Amniotic epithelial cell (primary cell): Measurements from ENCODE around the gene TMEM131.
"Not testable (repeated sequence)": the region's sequence is repeated elsewhere in the genome, so short reads cannot be mapped to it uniquely, and the experiment has no call there.

Experiments used
- DNase-seq: peaks from one replicate; pipeline ENCODE4 v3.0.0-alpha.2; 2010; ENCODE audit warnings: low read depth

TMEM131 gene

DNA sequence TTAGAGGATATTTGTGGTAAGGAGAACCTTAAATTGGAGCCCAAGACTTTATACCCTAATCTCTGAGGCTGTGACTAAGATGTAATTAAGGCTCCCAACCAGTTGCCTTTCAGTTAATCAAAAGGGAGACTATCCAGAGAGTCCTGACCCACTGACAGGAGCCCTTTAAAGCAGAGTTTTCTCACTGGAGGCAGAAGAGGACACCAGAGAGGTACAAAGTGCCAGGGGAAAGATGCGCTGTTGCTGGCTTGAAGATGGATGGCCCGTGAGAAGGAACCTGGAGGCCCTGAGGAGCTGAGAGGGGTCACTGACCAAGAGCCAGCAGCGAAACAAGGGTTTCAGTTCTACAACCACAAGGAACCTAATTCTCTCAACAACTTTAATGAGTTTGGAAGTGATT is 137.3 kb downstream of the TMEM131 start:
- DNase-seq, result no peak

DNA sequence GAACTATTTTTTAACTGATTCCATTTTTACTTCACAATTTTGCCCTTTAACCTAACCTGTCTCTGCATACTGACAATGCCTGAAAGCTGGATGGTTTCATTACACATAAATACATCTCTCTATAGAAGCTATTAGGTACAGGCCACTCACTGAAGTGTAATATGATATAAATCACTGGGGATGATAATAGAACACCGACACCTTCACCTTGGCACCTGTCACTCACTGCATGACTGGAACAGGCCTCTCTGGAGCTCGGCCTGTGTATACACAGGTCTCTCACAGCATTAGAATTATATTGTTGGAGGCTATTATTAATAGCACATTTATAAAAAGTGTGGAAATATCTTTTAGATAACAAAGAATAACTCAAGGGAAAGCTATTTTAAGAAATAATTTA is 138.2 kb downstream of the TMEM131 start:
- no peak for DNase-seq

DNA sequence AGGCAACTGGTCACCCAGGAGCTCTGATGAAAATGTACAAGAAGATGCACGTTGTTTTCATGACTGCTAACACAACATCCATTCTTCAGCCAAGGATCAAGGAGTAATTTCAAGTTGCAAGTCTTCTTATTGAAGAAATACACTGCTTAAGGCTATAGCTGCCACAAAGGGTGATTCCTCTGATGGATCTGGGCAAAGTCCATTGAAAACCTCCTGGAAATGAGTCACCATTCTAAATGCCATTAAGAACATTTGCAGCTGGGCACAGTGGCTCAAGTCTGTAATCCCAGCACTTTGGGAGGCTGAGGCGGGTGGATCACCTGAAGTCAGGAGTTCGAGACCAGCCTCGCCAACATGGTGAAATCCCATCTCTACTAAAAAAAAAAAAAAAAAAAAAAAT is 142.7 kb downstream of the TMEM131 start:
- DNase-seq, result peak; percentile 24

DNA sequence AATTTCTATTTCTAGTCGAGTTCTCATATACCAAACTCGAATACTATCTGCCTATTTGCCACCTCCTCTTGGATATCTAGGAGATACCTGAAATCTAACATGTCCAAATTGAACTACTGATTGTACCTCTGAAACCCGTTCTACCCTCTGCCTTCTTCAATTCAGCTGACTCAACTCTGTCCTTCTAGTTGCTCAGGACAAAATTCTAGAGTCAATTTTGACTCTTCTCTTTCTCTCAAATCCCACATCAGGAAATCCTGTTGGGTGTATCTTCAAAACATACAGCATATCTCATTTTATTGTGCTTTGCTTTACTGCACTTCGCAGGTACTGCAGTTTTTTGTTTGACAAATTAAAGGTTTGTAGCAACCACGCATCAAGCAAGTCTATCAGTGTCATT is 144.6 kb downstream of the TMEM131 start:
- no peak for DNase-seq

DNA sequence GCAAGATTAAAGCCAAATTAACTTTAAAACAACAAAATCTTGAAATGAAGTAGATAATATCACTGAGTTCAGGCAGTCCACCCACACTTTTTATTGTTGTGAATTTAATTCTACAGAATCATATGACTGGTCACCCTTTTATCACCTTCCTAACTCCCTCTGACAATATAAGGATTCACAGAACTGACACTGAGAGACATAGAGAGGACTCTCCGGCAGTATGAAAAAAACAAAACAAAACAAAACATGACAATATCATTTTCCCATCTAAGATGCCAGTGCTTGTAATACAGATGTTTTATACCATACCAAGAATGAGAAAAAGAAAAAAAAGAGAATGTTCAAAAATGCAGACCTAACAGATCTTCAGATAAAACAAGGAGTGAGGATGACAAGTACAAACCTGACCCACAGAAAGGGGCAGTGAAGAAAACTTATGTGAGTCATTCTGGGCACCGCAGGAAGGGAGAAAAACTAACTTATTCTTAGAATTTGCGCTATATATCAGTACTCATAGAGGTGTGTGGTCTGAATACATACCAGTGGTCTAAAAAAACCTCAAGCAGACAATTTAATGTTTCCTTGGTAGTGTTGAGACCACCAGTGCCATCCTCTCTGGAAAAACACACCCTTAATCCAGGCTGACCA is 145.7 kb downstream of the TMEM131 start:
- peak; percentile 81 for DNase-seq

DNA sequence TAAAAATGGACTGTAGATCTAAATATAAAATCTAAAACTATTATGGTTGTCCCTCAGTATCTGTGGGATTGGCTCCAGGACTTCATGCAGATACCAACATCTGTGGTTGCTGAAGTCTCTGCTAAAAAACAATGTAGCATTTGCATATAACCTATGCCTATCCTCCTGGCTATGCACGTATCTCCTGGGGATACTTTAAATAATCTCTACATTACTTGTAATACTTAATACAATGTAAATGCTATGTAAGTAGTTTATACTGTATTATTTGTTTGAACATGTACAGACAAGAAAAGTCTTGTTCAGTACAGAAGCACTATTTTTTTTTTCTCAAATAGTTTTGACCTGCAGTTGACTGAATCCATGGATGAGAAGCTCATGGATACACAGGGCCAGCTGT is 147.4 kb downstream of the TMEM131 start:
- no peak for DNase-seq

DNA sequence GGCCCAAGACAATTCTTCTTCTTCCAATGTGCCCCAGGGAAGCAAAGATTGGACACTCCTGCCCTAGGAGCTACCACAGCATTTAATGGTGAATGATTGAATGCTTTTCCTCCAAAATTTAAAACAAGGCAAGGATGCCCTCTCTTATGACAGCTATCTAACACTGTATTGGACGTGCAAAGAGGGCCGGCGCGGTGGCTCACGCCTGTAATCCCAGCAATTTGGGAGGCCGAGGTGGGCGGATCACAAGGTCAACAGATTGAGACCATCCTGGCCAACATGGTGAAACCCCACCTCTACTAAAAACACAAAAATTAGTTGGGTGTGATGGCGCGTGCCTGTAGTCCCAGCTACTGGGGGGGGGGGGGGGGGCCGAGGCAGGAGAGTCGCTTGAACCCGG is 149.0 kb downstream of the TMEM131 start:
- not testable (repeated sequence) for DNase-seq

DNA sequence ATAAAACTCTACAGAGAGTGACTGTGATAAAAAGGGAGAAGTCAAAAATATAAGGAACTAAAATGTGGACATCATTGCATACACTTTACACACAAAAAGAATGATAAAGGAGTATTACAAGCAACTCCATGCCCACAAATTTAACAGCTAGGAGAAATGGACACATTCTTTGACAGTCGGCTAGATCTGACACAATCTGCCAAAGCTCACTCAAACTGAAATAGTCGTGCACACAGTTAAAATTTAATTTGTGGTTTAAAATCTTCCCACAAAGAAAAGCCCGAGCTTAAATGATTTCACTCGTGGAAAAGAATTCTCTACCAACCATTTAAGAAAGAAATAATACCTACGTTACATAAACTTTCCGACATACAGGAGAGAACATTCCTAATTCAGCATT is 149.9 kb downstream of the TMEM131 start:
- DNase-seq, result no peak

DNA sequence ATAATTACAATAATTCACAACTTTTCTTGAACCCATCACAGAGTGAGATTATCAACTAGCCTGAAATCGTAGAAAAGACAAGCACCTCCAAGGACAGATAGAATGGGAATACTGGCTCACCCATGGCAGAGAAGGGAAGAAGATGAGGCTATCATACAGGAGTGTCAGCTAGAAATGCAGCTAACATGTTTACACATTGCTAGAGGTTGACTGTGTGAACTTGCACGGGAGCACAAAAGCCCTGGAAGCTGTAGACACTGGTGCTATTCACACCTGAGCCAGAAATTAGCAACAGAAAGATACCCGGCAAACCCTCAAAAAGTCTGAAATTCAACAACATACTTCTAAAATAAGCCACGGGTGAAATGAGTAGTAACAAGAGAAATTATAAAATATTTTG is 150.6 kb downstream of the TMEM131 start:
- no peak for DNase-seq

DNA sequence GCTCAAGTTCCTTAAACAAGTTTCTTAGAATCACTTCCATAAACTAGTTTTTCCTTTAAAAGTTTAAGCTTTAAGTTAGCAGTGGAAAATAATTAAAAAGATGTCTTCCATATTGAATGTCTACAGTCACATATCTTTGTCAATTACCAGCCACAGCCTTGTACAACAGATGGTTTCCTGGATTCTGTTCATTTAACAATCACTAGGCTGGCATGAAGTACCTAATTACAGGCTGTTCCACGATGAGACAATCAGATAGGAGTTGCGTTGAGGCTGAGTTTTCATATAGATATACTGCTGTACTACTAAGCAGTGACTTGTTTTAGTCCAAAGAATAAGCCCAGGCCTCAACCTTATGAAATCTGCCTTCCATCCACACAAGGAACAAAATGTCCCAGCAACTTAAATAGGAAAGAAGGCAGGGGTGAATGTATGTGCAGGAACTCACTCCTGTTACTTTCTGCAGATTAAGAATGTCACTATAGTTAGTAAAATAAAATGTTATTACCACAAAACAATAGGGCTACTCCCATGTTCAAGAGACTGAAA is 151.4 kb downstream of the TMEM131 start:
- DNase-seq, result peak; percentile 32

DNA sequence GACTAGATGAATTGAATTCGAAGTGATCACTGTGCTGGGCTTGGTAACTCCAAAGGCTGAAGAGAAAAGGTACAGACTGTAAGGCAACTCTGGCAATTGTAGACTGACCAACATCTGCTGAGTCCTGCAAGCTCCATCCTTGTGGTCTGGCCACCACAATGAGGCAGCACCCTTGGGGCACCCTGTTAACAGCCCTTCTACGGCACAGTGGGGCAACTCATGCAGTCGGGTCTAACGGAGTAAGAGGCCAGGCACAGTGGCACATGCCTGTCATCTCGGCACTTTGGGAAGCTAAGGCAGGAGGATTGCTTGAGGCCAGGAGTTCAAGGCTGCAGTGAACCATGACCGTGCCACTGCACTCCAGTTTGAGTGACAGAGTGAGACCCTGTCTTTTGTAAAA is 155.6 kb downstream of the TMEM131 start:
- DNase-seq, result no peak

DNA sequence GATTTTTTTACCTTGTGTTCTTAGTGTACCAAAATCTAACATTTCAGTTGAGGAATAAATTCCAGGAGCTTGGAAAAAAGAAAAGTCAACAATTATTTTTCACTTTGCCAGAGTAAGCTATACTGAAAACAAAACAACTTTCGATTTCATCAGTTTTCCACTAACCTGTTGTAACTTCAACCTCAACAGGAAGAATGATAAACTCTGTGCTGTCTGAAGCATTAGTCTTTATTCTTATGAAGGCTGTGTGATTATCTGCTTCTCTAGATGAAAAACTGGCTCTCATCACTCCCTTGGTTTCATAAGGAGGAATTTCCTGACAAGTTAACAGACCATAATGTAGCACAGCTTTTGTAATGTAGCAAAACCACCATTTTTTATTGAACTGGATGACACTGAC is 161.1 kb downstream of the TMEM131 start:
- DNase-seq, result peak; percentile 61

DNA sequence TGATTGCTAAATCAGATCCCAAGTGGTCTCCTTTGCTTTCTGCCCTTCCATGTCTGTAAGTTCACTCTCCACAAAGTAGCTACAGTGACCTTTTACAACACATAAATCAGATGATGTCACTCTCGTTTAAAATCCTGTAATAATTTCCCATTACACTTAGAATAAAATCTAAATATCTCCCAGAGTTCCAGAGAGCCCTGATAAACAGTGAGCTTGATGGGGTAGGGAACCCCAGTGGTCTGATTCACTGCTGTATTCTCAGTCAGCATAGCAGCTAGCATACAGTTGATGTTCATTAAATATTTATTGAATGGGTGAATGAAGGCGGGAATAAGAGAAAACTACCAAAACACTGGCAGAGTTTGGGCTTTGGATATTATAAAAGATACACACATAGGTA is 164.6 kb downstream of the TMEM131 start:
- no peak for DNase-seq

DNA sequence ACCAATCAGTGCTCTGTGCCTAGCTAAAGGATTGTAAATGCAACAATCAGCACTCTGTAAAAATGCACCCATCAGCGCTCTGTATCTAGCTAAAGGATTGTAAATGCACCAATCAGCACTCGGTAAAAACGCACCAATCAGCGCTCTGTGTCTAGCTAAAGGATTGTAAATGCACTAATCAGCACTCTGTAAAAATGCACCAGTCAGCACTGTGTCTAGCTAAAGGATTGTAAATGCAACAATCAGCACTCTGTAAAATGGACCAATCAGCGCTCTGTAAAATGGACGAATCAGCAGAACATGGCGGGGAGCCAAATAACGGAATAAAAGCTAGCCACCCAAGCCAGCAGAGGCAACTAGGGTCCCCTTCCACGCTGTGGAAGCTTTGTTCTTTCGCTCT is 166.5 kb downstream of the TMEM131 start:
- not testable (repeated sequence) for DNase-seq

DNA sequence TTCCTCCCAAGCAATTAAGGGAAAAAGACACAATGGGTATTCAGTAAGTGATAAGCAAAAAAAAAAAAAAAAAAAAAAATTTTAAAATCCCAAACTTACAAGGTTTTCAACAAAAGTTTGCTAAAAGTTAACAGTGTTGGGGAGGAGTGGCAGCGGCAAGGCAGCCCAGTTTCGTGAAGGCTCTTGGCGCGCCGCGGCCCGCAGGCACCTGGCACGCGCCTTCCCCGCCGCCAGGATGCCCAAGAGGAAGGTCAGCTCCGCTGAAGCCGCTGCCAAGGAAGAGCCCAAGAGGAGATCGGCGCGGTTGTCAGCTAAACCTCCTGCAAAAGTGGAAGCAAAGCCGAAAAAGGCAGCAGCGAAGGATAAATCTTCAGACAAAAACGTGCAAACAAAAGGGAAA is 168.7 kb downstream of the TMEM131 start:
- not testable (repeated sequence) for DNase-seq

DNA sequence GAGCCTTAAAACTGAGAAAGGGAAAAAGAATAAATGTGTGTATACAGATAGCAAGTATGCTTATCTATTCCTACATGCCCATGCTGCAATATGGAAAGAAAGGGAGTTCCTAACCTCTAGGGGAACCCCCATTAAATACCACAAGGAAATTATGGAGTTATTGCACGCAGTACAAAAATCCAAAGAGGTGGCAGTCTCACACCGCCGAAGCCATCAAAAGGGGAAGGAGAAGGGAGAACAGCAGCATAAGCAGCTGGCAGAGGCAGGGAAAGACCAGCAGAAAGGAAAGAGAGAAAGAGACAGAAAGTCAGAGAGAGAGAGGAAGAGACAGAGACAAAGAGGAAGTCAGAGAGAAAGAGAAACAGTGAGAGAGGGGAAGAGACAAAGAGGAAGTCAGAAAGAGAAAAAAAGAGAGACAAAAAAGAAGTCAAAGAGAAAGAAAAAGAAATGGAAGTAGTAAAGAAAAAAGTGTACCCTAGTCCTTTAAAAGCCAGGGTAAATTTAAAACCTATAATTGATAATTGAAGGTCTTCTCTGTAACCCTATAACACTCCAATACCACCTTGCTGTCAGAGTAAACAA is 169.4 kb downstream of the TMEM131 start:
- not testable (repeated sequence) for DNase-seq

DNA sequence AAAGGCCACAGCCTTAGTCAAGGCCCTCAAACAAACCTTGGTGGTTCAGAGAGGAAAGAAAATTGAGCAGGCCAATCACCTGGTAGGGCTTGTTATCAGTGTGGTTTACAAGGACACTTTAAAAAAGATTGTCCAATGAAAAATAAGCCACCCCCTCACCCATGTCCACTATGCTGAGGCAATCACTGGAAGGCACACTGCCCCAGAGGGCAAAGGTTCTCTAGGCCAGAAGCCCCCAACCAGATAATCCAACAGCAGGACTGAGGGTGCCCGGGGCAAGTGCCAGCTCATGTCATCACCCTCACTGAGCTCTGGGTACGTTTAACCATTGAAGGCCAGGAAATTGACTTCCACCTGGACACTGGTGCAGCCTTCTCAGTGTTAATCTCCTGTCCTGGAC is 171.7 kb downstream of the TMEM131 start:
- not testable (repeated sequence) for DNase-seq

DNA sequence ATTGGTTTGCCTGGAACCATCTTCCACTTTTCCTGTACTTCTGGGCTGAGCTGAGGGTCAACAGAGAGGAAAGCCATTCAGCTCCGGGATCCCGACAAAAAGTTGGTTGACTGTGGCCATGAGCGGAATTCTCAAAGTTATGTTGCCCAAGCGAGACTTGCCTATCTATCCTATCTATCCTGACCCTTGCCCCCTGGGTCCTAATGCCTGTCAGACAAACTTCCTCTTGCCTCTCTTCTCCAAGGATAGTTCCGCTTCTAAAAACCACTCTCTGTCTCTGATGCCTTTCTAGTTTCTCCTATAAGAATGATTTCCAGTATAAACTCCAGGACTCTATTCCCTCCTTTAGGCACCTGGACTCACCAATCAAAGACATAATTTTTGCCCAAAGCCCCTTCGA is 173.9 kb downstream of the TMEM131 start:
- DNase-seq, result not testable (repeated sequence)

DNA sequence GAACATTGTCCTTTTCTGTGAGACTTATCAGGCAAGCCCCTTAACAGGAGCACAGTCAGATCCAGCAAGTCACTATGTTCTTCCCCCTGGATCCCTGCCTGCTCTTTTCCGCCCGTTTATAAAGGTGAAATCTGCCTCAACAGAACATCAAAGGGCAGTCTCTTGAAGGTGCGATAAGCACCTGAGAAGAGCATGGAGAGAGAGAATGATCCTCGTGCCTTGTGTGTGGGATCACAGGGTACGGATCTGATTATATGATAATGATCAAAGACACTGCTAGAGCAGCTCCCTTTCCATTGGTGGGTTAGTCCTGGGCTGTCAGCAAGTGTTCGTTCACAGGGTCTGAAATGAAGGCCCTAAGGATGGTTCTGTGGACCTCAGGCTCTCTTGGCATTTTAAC is 176.0 kb downstream of the TMEM131 start:
- no peak for DNase-seq

DNA sequence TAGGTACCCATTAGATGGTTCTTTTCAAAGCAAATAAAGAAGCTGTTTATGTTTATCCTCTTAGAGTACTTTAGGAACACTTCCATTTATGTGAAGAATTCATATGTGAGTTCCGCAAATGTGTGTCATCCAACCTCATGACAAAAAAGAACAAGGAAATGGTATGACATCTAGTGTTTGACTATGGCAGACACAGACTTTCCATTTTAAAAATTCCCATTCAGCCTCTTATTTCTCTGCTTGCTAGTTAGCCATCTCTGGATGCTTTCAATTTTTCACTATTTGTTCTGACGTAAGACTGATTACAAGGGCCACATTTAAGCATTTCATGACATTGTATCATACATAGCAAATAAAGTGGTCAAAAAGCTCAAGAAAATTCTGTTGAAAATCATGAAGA is 179.3 kb downstream of the TMEM131 start:
- DNase-seq, result no peak

DNA sequence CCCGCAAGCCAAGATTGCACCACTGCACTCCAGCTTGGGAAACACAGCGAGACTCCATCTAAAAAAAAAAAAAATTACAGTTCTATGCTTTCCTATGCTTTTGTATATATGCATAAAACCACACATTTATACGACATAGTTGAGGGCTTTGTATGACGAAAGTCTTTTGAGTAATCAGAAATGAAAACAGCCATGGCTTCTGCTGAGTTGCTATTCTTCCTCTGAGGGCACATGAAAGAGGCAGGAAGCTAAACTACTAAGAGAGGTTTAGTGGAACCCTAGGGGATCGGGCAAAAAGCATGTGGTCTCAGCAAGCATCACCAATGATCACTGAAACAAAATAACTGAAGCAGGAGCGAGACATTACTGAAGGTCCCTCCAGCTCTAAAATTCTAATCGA is 182.8 kb downstream of the TMEM131 start:
- peak; percentile 44 for DNase-seq

DNA sequence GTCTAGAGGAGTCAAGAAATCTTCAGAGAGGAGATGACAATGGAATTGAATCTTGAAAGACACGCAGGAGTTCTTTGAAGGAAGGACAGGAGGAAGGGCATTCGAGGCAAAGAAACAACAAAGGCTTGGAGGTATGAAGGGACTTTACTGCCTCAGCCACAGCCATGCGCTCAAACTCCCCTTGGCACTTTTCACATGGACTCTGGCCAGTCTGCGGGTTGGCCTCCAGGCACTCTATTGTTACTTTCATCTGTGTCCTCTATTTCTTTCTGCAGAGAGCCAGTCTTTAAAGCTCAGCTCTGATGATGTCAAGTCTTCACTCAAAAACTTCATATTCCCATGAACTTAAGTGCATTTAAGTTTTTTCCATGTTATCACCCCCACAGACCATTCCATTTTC is 186.9 kb downstream of the TMEM131 start:
- no peak for DNase-seq

DNA sequence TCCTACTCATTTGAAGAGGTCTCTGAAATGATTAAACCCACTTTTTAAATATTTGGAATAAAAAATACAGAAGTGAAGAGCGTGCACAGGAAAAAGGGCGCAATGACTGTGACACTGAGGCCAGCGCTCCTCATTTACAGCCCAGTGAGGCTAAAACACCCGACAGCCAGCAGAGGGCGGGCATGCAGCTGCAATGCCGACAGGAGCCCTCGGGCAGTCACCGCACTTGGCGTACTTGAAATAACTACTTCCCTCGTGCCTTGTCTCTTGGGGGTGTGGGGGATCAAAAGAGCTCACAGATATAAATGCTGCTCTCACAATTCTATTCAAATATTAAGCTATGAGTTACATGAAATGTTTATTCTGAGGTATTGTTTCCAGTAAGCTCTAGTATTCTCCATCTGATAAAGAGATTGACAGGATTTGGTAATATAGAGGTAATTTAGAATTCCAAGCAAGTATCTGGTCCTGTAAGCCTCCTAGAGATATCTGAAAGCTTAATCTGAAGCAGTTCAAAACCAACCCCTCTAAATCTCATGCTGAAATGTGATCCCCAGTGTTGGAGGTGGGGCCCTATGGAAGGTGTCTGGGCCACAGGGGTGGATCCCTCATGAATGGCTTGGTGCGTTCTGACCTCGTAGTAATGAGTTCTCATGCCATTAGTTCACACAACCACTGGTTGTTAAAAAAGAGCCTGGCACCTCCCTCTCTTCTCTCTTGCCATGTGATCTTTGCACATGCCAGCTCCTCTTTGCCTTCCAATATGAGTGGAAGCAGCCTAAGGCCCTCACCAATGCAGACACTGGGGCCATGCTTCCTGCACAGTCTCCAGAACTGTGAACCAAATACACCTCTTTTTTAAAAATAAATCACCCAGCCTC is 188.8 kb downstream of the TMEM131 start:
- peak; percentile 63 for DNase-seq
